SU-DHL-6 (cell line): Measurements from ENCODE around the gene EWSR1.

Experiments
- CTCF ChIP-seq: fragments of 200-600 bp; sonication (generic); IDR thresholded peaks from one replicate; pipeline ENCODE4 v1.5.1; 2017; ENCODE audit warnings: antibody characterized with exemption, mild to moderate bottlenecking, low read length, moderate library complexity; ENCODE audit not compliant: insufficient read depth, poor library complexity, severe bottlenecking
- EZH2phosphoT487 ChIP-seq: fragments of 200-600 bp; sonication (generic), shearing (Covaris generic); conservative IDR thresholded peaks from 2 replicates; pipeline ENCODE4 v1.6.1; 2018; ENCODE audit warnings: mild to moderate bottlenecking, antibody characterized with exemption, low read length, moderate library complexity, mixed read lengths

DNA sequence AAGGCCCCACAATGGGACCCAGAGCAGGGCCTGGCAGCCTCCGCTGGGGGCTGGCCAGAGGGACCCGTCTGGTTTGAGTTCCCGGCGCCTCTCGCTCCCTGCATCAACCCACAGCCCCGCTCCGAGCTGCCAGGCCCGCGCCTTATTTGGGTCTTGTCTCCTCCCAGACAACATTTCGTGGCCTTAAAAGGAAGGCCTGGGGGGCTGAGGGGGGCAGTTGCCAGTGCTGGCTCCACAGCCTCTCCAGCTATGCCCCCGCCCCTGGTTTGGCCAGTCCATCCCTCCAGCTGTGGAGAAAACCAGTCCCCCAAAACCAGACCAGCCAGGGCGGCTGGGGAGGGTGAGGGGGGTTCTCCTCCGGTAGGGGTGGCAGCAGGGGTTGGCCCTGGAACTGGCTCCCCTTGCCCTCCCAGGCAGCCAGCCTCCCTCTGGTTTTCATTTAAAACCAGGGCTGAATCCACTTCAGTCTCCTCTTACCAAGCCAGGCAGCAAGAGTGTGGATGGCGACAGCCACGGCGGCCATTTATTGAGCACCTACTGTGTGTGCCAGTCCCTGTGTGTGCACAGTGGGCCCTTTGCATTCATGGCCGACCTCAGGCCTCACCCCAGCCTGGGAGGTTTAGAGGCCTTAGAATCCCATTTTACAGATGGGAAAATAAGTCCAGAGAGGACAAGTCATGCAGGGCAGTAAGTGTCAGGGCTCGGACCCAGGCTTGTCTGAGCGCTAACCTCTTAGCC is 43.8 kb upstream of the EWSR1 start:
- no peak for TF ChIP-seq CTCF
- TF ChIP-seq EZH2phosphoT487 = no peak
